NT2/D1 (cell line): ENCODE results near the gene SRF.

ENCODE experiments used
- SUZ12 ChIP-seq: IDR thresholded peaks from 2 replicates; pipeline ENCODE4 v1.6.1; 2011; ENCODE audit not compliant: insufficient read length, insufficient read depth; ENCODE audit errors: extremely low read depth
- YY1 ChIP-seq: IDR thresholded peaks from 2 replicates; pipeline ENCODE4 v1.6.1; 2011; ENCODE audit not compliant: insufficient read length, insufficient read depth
- ZNF274 ChIP-seq: IDR thresholded peaks from 2 replicates; pipeline ENCODE4 v1.6.1; 2011; ENCODE audit warnings: mild to moderate bottlenecking, low read depth, low read length

- TF ChIP-seq ZNF274 (no peak), SUZ12 (no peak), YY1 (no peak)
Observed at GRCh38 chr6:43196337-43196736, 25.3 kb downstream of the SRF start.
